Head of caudate nucleus (tissue), 42 donors: ENCODE results near the gene CCT7.

Experiments used
- DNase-seq, 42 donors: peaks; one replicate each; pipeline versions ENCODE4 v3.0.0 to v3.0.0-alpha.2; 2020 to 2021; ENCODE audit warnings: mixed read lengths in 7 of 42
- intact Hi-C: fragments of 100-400 bp; cut with DNase I; formaldehyde crosslinking; loops from one replicate; pipeline ENCODE4 v1.15.0; 2022

CCT7 gene

DNA sequence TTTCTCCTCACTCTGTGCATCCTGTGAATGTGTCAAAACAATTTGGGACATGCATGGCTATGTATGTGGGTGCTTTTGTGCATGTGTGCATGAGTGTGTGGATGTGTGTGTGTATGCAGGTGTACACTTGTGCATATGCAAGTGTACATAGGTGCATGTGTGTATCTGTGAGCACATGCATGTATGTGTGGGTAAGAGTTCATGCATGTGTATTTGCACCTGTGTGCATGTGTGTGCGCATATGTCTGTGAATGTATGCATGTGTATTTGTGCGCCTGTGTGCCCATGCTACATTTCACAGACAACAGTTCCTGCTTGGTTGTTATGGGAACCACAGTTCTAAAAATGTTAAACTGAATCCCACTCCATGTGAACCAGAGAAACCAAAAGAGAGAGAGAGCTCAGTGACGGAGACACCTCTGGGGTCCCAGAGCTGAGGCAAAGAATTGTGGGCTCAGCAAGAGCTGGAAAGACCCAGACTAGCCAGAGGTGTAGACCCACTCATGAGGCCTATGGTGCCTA, 52.1 kb downstream of the CCT7 start:
- intact Hi-C loops: no loop called here
- peak in 1 of 42 donors; percentile 22 for DNase-seq

DNA sequence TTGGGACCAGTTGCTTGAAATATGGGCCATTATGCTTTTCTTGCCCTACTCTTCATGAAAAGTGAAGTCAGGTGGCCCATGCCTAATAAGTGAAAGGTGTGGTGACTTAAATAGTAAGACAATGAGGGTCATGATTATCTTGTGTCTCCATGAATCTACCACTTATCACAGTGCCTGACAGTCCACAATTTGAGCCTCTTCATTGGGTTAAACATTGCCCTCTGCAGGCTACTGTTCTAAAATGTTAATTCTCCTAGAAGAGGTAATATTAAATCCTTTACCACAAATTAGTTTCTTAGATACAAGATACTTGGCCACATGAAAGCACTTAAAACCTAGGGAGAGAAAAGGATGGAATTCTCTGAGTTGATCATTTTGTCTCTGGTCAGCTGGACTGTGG, 55.2 kb downstream of the CCT7 start:
- intact Hi-C loops: no loop called here
- DNase-seq: no peak

DNA sequence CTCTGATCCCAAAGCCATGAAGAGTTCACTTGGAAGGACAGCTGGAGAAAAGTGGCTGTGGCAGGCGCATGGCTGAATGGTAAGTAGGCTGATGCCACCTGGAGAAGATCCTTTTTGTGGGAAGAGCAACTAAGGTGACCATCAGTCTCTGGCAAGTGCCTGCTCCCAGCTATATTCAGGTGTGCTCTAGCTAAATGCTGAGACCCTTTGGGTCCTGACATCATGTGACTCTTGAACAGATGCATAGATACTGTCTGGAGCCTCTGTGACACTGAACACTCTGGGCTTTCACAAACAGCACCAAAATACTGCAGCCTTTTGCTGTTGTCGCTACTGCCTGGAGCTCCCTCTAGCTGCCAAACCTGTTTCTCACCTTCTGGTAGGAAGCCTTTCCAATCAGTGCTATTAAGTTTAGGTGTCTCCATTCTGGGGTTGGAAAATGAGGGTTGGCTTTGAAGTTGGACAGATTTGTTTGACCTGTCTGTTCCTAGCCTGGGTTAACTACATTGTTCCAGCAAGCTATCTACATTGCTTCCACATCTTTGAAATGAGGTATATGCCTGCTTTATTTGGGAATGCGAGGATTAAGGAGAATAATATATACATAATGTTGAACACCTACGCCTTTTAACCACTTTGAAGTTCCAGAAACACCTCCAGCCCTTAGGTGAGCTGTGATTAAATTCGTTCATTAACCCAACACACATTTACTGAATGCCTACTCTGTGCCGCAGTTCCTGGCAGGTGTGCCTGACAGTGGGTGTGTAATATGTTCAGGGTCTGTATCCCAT, 56.1 kb downstream of the CCT7 start:
- peak in 37 of 42 donors; percentile 26 to 87 (median 64) for DNase-seq
- intact Hi-C loops: no loop called here

DNA sequence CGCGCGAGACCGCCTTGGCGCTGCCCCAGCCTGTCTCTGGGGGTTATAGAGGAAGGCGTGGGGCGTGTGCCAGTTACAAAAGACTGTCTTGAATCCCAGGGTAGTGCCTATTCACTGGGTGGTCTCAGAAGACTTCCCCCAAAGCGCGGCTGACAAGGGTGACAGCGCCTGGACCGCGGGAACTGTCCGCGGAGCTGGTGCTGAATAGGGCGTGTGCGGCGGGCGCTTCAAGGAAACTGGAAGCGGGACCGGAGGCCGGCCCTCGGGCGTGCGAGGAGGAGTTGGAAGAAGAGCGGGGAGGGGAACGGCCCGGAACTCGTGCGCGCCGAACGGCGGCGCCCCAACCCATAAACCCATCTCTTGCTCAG, 57.0 kb downstream of the CCT7 start:
- intact Hi-C loops: no loop called here
- peak in 25 of 42 donors; percentile 5 to 65 (median 33) for DNase-seq

DNA sequence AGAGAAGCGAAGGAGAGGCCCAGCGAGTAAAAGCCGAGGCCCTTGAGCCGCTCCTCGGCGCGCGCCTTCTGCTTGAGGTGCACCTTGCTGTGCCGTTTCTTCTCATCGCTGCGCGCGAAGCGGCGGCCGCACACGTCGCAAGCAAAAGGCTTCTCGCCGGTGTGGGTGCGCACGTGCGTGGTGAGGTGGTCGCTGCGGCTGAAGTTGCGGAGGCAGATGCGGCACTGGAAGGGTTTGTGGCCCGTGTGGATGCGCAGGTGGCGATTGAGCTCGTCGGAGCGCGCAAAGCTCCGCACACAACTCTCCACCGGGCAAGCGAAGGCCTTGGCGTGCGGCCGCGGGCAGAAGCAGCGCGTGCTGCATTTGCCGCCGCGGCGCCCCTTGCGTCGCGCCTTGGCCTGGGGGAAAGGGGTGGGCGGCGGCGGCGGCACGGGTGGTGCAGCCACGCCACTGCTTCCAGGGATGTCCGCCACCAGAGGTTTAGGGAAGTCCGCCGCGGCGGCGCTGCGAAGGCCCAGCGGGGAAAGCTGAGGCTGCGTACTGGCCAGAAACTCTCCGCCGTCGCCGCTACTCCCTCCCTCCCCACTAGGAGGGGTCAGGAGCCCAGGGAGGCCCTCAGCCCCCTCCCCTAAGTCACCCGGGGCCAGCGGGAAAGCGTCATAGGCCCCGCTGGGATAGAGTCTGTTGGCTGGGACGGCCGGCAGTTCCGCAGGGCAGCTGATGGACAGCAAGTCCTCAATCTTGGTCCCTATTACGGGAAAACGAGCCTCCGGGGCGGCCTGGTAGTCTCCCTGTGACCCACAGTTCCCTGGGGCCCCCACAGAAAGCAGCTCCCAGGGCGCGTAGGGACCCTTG, 57.6 kb downstream of the CCT7 start:
- peak in 8 of 42 donors; percentile 6 to 55 (median 20) for DNase-seq
- intact Hi-C loops: no loop called here

DNA sequence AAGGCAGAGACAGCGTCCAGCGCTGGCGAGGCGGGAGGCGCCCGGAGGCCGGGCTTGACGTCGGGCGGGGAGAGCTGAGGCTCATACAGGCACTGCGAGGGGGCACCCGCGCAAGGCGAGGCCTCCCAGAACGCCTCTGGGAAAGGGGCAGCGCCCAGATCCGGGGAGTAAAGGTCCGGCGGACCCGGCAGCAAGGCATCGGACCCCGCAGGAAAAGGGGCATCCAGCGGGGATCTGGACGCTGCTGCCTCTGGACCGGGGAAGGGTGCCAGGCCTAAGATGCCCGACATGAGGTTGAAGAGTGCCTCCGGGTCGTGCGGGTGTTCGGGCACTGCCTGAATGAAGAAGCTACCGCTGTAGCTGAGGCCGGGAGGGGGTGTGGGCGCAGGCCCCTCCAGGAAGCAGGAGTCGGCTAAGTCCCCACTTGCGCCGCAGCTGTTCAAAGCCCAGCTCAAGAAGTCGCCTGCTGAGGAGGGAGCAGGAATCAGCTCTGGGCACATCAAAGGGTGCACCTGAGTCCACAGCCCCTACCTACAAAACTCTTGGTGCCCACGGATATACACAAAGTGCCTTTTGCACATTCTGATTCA, 58.3 kb downstream of the CCT7 start:
- DNase-seq: peak in 5 of 42 donors; percentile 13 to 35 (median 15)
- intact Hi-C loops: no loop called here

DNA sequence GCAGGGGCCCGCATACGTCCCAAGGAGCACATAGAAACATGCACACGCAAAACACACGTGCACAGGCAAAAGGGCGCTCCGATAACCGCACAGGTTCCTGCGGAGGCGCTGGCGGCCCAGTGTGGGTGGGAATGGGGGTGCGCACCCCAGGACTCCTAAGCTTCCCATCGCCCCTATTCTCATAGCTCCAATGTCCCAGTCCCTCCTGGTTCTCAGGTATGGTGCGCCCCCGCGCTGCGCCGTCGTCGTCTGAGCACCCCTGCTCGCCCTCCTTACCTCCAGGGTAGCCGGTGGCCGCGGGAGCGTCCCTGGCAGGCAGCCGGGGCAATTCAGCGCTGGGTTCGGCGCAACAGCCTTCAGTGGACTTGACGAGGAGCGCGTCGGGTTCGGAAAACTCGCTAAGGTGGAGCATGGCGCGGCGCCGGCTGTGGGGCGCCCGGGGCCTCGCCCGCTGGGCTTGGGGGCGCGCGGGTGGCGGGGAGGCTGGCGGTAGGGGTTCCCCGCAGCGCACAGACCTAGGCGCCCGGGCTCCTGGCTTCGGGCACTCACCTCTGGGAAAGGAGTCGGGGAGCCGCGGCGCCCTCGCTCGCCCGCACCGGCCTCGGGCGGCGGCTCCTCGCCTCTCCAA, 58.9 kb downstream of the CCT7 start:
- intact Hi-C loops: no loop called here
- DNase-seq: peak in 28 of 42 donors; percentile 9 to 62 (median 40)

DNA sequence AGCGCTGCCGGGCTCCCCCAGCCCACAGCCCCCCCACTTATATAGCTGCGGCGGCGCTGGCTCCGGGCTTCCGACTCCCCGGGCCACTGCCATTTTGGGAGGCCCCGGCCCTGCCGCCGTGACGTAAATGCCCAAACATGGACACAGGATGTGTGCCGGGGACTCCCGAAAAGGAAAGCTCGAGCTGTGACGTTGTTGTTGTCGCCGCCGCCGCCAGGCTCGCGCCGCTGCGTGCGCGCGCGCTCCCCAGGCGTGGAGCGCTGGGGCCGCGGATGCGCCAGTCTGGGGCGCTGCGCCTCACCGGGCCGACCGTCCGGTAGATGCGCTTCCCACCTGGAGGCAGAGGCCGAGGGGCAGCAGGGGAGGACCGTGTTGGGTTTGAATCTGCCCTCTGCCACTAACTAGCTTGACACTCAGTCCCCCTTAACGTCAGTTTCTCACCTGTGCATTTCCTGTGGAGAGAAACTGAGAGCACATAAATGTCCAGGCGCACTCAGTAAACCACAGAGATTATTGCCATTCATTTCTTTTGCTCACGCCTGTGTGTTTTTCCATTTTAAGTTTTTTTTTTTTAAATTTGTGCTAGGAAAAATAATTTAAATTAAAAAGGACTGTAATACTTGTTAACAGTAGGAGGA, 59.5 kb downstream of the CCT7 start, which contains the start of gene EGR4:
Gene EGR4 (minus strand): TSS at position 15 of the 638 bp plus-strand sequence. CDS start 231 bp downstream, outside the sequence.
- intact Hi-C loops: no loop called here
- peak; percentile 65 to 97 (median 88) for DNase-seq

DNA sequence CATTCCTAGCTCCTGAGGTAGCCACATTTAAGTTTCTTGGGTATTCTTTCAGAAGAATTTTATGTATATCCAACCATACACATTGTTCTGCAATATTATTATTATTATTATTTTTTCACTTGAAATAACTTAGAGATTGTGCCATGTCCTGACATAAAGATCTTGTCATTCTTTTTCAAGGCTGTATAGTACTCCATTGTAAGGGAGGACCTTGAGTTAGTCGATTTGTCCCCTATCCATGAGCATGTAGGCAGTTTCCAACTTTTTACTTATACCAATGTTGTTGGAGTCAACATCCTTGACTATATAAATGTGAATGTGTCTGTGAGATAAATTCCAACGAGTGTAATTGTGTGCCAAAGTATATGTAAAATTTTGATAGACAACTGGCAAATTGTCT, 60.1 kb downstream of the CCT7 start:
- intact Hi-C loops: no loop called here
- no peak for DNase-seq

DNA sequence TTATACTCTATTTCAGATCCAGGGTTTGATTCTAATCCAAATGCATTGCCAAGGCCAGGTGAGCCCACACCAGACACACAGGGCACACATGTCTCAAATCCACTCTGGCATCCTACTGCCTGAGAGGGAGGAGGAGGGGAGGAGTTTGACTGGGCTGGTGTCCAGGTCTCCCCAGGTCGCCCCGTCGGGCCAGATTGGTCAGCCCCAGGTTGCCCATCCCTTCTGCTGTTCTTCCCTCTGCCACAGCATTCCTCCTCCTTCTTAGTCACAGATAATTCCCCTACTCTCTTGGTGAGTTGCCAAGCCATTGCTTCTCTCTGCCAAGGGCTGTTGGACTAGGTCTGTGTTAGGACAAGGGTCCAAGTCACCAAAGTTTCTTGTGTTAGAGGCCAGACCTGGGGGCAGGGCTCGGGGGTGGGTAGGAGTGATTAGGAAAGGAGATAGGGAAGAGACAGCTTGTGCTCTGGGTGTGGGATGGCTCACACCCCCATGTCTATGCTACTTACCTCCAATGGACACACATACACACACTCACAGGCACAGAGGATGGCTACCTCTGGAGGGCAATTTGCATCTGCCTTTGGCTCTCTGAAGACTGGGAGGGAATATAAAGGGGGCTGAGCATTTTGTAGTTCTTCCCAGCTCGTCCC, 61.8 kb downstream of the CCT7 start:
- intact Hi-C loops: no loop called here
- no peak for DNase-seq

DNA sequence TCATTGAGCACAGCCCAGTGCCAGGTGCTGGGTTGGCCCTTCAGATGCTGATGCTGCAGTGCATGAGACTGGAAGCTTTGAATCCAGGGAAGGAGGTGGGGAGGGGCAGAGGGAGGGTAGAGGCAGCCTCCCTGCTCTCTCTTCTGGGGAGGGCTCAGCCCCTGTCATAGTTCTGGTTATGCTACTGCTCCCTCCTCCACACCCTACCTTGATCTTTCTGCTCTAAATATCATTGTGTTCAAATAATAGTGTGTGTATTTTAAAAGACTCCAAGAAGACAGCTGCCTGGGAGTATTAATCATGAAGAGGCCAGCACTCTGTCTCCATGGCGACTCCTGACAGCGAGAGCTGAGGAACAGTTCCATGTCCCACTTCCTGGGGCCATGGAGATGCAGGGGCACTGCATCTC, 63.0 kb downstream of the CCT7 start:
- intact Hi-C loops: no loop called here
- DNase-seq: peak in 39 of 42 donors; percentile 17 to 87 (median 52)

DNA sequence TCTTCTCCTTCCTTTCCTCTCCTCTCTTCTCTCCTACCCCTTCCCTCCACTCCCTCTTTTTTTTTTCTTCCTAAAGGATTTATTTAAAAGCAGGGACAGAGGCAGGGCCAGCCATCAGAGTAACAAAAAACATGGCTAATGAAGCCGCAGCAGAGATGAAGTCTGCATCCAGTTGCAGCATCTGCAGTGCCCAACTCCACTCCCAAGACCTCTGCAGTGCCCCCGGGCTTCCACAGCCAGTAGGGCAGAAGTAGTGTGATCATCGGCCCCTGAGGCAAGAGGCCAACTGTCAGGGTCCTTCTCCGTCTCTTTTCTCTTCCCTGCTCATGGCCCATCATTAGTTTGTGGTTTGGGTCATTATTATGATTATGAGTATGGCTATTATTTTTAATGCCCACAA, 63.5 kb downstream of the CCT7 start:
- intact Hi-C loops: no loop called here

DNA sequence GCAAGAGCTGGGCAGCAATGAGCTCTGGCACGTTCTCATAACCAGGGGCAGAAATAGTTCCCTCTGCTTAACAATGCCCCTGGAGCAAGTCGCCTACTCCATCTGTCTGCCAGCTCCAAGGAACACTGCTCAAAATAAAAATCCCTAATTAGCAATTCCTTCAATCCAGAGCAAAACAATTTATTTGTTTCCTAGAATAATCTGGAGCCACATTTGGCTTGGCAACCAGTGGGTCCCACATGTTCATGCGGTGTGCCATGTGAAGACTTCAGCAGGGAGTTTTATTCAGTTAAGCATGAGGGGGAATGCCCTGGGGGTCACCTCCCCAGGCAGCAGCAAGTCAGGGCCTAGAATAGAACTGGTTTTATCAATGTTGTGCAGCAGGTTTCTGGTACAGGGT, 66.8 kb downstream of the CCT7 start:
- no peak for DNase-seq
- intact Hi-C loops: no loop called here

More for the DNA sequence above, 63.5 kb downstream of the CCT7 start:
- no peak for DNase-seq

DNA sequence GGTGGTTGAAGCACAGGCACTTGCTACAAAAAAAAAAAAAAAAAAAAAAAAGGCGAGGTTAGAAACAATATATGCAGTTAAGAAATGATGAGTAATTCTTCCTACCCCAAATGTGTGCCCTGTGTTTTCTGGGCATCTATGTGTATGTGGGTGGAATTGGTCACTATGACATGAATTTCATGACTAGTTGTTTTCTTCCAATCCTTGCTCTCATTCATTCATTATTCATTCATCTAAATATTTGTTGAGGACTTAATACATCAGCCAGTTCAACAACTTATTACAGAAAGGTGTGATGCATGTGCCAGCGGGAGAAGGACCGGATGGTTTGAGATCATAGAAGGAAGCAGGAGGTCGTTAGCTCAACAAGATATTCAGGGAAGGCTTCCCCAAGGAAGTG, 67.5 kb downstream of the CCT7 start:
- intact Hi-C loops: no loop called here
- DNase-seq: no peak
